ENCODE results near the gene HEXIM2.
"Not testable (repeated sequence)": the region's sequence is repeated elsewhere in the genome, so short reads cannot be mapped to it uniquely, and the experiment has no call there.

HEXIM2 gene, protein sequence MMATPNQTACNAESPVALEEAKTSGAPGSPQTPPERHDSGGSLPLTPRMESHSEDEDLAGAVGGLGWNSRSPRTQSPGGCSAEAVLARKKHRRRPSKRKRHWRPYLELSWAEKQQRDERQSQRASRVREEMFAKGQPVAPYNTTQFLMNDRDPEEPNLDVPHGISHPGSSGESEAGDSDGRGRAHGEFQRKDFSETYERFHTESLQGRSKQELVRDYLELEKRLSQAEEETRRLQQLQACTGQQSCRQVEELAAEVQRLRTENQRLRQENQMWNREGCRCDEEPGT

DNA sequence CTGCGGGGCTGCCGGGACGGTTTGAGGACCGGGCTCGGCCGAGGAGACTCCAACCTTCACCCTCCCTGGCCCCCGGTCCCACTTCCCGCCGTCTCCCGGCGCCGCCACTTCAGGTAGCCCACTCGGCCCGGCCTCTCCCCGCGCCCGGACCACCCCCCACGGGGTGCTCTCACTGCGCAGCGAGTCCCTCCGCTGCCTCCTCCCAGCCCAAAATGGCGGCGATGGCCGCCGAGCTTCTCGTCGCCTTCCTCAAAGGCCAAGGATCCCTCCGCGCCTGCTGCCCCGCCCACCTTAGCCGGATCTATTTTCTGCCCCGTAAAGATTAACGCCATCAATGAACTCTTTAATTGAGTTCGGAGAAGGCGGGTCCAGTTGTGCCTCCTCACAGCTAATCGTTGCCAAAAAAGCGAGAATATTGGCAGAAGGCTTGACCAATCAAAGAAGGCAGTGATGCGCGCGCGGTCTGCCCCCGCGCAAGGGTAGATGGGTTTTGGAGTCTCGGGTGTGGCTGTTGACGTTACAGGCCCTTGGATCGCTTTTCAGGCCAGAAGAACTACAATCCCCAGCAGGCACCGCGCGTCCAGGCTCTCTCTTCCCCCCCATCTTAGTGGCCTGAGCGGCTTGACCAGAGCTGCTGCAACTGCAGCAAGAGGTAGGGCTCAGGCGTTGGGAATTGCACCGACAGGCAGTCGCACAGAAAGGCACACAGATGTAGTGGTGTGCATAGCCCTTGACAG, at the start of gene HEXIM2:
Gene HEXIM2 (plus strand): TSS at position 588 of the 737 bp plus-strand sequence. CDS start 919 bp downstream, outside the sequence.
- DNase-seq (ENCODE audit: low spot score), result peak; percentile 97

DNA sequence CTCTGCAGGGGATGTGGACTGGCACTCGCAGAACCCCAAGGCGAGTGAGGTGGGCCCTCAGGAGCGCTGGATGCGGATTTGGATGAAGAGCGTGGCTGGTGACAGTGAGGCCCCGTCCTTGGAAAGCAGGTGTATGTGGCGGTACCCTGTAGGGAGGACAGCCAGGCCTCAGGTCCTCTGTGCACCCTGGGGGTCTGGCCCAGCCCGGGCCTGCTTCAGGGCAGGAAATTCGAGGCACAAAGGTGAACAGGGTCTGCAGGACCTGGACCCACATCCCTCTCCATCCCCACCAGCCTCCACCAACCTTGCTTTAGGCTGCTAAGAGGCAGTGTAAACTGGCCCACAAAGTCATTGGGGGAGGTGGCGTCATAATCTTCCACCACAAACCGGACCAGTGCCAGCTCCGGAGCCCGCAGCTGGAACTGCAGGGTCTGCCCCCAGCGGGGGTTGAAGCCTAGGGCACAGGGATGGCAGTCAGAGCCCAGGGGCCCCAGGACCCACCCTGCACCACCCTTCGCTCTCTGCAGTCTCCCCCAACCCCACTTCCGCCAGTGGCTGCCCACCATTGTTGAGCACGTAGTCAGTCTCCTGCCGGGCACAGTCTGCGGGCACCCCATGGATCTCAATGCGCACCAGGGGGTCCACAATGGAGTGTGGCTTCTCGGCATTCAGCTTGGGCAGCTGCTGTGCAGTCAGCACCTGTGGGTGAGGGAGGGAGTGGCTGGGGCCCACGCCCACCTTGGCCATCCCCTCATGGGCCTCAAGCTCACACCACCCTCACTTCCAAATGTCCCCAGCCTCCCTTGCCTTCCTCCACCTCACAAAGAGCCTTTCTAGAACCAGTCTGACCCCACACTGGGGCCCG, 48.9 kb upstream of the HEXIM2 start:
- no peak for DNase-seq (ENCODE audit: low spot score)

DNA sequence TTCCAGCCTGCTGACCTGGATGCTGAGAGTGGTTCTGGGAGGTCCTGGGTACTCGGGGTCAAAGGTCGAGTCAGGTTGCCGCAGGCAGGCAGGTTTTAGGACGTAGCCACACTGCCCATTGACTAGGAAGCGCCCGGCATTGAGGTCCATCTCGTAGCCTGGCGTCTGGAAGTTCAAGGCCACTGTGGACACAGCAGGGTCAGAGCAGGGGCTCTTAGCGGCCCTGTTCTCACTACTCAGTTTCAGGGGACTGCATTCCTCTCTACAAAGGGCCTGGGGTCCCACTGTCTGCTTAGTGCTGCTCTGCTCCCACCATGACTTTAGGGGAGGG, 48.3 kb upstream of the HEXIM2 start:
- no peak for DNase-seq (ENCODE audit: low spot score)

DNA sequence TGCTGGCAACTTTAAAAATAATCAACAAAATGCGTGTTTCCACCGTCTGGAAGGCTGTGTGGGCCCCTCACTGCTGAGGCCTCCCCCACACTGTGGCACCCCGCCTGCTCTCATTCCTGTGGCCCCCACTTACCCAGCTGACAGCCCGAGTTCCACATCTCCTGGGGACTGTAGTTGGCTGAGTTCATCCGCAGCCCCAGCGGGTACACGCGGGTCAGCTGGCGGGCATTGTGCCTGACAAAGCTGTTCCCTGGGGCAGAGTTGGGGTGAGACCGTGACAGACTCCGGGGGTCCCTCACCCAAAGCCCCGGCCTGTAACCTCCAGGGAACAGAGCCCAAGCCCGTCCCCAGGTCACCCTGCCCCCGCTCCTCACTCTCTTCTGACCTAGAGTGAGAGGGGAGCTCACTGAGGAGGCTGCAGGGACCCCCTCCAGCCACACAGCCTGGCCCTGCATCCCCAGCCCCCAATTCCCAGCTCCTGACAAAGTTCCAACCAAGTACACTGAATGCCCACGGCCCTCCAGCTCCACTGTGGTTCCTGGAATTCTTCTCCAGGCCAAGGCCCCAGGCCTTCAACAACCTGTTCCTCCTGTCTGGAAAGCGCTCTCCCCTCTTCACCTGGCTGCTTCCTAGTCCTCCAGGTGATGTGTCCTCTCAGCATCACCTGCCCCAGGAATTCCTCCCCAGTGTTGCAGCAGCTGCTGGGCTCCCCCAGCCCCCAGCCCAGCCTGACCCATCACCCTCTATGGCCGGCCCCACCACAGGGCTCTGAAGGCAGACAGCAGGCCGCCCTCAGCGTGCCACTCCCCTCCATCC, 47.4 kb upstream of the HEXIM2 start:
- DNase-seq (ENCODE audit: low spot score), result no peak

DNA sequence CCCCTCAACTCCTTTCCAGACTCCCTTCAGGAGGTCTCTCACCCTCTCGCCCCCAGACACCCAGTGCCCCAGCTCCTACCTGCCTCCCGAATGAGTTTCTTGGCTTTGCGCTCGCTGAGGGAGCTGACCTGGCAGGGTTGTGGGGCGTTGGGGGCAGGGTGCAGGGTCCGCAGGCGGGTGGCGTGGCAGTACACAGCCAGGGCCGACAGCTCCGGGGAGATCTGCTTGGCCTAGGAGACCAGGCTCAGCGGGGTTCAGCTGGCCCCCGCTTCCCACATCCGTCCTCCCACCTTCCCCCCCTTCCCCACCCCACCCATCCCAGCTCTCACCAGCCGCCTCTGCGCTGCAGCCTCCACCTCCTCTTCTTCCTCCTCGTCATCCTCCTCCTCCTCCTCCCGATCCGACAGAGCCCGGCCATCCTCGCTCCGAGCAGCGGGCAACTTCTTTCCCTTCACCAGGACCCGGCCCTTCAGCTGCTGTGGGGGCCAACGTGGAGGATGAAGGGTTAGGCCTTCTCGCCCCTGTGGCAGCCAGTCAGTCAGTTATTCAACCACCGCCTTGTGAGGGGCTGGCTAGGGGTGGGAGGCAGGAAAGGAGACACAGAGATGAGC, 46.6 kb upstream of the HEXIM2 start:
- no peak for DNase-seq (ENCODE audit: low spot score)

DNA sequence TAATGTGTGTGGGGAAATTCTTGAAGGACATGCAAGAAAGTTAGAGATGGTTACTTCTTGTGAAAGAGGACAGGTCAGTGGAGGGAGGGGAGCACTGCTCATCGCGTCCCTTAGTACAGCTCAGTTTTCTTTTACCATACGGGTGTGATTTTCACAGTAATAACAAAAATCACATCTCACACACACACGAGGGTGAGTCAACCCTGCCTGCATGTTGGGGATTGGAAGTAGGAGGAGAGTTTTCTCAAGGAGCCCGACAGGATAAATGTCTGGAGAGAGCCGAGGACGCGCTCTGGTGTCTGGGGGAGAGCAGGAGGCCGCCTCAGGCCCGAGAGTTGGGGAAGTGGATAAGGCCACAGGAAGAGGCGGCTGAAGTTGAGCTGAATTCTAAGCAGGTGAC, 45.8 kb upstream of the HEXIM2 start:
- DNase-seq (ENCODE audit: low spot score), result no peak

DNA sequence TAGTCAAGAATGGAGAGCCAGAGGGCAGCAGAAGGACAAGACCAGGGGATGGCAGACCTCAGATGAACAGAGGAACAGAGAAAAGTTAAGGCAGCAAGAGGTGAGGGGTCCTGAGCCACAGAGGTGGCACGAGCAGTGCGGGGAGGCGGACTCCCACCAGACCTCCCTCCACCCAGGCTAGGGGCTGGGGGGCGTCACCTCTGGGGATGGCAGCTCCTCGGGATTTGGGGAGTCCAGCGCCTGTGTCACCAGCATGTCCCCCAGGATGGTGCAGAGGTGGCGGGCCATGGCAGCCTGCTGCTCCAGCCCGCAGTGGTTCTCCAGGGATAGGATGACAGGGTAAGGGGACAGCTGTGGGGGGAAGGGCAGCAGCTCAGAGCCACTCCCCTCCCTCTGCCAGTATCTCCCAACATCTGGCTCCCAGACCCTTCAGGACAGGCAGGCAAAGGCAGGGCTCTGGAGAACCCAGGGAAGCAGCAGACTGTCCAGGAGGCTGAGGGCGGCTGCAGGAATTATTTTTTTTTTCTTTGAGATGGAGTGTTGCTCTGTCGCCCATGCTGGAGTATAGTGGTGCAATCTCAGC, 45.1 kb upstream of the HEXIM2 start:
- DNase-seq (ENCODE audit: low spot score), result no peak

DNA sequence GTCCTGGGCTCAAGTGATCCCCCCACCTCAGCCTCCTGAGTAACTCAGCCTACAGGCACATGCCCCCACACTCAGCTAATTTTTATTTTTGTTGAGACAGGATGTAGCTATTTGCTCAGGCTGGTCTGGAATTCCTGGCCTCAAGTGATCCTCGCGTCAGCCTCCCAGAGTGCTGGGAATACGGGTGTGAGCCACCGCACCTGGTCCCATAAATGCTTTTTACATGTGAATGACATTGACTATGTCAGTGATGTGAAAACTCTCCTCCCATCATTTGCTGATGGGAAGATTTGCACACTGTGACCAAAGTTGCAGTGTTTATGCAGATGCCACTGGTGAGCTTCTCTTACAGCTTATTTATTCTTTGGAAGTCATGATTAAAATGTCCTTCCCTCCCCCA, 44.3 kb upstream of the HEXIM2 start:
- DNase-seq (ENCODE audit: low spot score), result no peak

DNA sequence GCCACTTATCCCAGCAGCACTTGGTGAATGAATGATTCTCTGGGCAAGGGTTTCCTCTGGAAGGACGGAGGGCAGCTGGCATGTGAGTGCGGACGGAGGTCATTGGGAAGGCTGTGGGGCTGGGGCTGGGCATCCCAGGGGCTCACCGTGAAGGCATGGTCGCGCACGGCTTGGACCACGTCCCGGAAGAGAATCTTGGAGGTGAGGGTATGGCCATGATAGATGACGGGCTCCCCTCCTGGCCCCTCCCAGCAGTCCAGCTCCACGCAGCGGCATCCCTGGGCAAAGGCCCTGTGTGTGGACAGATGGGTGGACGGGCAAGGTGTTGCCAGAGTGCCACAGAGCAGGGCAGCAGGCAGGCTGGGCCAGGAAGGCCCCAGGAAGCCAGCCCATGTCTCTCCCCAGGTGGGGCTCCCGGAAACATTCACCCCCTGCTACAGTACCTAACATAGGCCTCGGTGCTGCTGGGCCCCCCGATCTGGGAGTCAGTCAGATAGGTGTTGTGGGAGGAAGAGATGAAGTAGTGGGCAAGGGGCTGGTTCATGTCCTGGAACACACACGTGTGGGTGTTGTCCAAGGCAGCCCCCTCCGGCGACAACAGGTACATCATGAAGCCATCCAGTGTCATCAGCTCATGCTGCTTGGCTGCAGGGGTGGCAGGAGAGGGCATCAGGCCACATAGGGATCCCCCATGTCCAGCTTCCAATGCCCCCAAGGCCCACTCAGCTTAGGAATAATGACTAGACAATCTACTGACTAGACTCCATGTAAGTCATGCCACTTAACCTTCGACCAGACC, 43.6 kb upstream of the HEXIM2 start:
- DNase-seq (ENCODE audit: low spot score), result no peak

DNA sequence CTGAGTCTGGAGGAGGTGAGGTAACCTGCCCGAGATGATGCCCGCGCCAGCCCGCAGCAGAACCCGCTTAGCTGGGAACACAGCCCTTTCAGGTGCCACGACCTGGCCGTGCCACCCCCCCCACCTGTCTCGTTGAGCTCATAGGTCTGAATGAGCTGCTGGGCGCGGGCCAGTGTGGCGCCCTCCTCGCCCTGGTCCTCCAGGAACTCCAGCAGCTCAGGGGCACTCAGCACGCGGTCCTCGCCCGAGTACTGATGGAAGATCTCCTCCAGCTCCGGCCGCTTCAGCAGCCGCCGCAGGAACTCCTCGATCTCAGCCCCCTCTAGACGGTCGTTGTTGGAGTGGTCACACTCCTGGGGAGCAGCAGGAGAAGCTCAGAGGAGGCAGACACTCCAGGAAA, 43.0 kb upstream of the HEXIM2 start:
- DNase-seq (ENCODE audit: low spot score), result no peak

DNA sequence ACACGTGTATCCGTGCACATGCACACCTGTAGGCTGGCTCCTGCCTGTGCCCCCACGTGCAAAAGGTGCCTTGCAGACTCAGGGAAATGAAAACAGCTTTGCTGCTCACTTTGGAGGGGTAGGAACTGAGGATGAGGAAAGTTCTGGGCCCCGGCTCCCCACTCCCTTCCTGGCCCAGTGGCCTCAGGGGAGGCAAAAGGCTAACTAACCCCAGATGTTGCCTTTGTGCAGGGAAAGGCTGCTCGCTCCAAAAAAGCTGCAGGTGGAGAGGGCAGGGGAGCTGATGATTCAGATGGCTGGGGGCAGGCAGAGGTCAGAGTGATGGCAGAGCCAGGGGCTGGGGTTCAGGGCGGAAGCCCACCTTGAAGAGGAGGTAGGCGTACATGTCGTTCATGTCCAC, 41.7 kb upstream of the HEXIM2 start:
- DNase-seq (ENCODE audit: low spot score), result no peak

DNA sequence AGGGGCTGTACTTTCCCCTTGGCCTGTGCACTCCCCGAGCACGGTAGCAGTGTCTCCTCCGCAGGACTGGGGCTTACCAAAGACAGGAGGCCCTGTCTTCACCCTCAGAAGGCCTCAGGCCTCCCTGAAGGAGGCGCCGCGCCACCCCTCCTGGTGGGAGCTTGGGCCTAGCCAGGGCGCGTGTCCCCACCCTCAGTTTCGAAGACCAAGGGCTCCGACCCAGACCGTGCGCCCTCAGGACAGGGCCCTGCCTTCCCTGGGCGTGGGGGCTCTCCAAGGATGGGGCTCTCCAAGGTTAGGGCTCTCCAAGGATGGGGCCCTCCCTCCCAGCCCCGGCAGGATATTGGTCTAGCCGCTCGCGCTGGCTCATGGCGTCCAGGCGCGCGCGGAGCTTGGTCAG, 41.1 kb upstream of the HEXIM2 start:
- no peak for DNase-seq (ENCODE audit: low spot score)

DNA sequence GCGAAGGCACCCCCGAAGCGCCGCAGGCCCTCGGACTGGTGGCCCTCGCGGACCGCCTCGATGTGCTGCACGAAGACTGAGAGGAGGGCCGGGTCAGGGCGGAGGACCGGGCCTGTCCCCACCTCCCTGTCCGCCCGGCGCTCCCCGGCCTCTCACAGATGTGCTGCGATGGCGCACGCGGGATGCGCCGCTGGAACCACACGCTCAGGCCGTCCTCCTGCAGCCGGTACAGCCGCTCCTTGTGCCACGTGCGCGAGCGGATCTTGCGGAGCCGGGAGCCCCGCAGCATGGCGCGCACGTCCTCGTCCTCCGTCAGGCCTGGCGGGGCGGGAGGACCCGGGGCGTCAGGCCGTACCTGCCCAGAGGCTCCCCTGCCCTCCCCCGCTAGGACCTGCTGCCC, 40.6 kb upstream of the HEXIM2 start:
- DNase-seq (ENCODE audit: low spot score), result no peak

DNA sequence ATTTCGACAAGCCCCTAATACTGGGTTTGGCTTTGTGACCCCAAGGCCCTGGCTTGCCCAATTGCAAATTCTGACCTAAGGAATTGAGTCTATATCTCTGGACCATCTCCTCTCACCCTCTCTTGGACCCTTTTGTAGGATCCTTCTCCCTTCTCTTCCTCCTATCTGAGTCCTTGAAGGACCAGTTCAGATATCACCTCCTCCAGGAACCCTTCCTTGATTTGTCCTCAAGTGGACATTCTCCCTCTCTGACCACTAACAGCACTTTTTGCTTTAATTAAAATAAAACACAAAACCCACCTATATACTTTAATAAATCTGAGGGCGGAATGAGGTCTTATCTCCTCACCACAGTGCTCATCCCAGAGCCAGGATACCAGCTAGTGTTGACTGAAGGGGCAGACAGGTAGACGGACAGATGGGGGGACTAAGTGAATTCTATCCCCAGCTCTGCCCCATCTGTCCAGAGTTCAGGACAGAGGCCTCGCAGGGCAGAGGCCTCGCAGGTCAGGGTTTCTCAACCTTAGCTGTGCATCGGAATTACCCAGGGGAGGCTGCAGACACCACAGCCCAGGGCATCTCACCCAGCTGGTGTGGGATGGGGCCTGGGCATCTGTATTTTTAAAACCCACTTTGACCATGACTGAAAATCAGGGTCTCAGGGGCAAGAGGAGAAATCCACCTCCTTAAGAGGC, 38.5 kb upstream of the HEXIM2 start:
- no peak for DNase-seq (ENCODE audit: low spot score)

DNA sequence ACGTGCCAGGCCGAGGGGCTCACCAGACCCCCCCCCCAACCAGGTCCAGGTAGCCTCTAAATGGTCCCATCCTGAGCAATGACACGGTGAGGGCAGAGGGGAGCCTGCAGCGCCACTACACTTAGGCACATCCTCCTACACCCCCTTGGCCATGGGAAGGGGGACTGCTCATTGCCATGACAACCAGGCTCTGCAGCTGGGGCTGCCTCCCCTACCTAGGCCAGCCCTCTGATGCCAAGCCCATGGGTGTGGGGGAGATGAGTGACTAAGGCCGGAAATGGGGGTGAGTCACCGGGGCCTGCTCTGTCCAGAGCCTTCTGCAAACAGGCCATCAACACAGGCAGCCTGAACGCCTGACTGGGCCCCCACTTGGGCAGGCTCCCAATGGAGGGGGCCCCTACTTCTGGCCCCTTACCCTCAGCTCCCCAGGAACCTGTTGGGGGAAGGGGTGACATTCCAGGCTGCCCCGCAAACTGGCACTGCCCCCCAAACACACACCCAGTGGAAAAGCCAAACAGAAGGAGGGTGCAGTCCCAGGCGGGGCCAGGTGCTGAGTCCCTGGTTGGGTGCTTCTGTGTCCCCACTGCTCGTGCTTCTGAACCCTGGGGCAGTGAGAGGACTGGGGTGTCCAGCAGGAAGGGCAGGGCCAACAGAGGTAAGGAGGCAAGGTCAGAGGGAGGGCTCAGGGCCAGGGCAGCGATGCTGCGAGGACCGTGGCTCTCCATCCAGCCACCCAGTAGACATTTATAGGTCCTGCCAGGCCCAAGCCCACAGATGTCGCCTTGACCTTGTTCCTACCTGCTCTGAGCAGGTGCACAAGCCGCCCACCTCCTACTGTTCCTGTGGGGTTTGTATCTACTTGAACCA, 37.5 kb upstream of the HEXIM2 start:
- no peak for DNase-seq (ENCODE audit: low spot score)

DNA sequence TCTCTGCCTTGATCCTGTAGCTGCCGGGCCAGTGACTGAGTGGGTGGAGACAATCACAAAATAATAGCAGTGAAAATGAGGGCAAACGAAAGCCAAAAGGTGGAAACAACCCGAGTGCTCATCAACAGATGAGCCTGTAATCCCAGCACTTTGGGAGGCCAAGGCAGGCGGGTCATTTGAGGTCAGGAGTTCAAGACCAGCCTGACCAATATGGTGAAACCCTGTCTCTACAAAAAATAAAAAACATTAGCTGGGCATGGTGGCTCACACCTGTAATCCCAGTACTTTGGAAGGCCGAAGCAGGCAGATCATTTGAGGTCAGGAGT, 36.9 kb upstream of the HEXIM2 start:
- not testable (repeated sequence) for DNase-seq (ENCODE audit: low spot score)

DNA sequence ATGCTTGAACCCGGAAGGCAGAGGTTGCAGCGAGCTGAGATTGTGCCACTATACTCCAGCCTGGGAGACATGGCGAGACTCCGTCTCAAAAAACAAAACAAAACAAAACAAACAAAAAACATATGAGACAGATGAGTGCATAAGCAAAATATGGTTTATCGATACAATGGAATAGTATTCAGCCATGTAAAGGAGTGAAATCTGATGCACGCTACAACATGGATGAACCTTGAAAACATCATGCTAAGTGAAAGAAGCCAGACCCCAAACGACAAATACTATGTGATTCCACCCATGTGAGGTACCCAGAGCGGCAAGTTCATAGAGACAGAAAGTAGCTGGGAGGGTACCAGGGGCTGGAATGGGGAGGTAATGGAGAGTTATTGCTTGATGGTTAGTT, 36.2 kb upstream of the HEXIM2 start:
- DNase-seq (ENCODE audit: low spot score), result no peak

DNA sequence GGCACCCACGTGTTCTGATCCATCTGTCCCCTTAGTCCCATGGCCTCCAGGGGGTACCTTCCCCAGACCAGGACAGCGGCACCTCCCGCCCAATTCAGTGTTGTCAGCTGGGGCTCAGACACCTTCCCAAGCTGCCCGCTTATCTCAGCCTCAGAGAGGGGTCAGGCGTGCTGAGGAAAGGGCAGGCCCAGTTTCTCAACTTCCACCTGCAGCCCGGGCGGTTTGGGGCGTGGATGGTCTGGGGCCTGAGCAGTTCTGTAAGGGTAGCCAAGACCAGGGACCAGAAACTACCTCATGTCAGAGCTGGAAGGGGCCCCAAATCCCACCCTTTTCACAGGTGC, 34.5 kb upstream of the HEXIM2 start:
- no peak for DNase-seq (ENCODE audit: low spot score)
